Stimulated activated CD4-positive, alpha-beta T cell treated with anti-CD3 and anti-CD28 coated beads, TNF-alpha, amount 100 ng/mL, for 4 hours (primary cell): ENCODE results near the gene GTF2A1L.
"Not testable (repeated sequence)": the region's sequence is repeated elsewhere in the genome, so short reads cannot be mapped to it uniquely, and the experiment has no call there.

Experiments
- DNase-seq, 3 experiments: peaks; one replicate each; pipeline ENCODE4 v3.0.0-alpha.2; 2020; ENCODE audit warnings: low read depth in 3 of 3

Gene GTF2A1L

DNA sequence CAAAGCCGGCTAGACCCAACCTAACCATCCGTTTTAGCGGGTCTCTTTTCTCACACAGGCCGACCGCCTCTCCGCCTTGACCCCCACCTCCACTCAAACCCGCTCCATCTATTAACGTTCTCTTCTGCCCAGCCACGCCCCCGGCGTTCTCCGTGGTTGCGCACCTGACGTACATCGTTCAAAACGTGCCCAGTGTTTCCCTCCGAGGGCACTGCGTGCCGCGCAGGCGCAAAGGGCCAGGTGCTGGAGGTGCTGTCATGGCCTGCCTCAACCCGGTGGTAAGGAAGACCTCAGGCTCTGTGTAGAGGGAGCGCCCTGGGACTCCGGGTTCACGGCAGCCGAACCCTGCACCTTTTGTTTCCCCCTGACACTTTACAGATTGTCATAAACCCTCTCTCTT lies at the start of gene GTF2A1L:
GTF2A1L (plus strand) TSS at position 239 of the 400 bp plus-strand sequence; CDS start at position 258, 19 bp downstream.
- DNase-seq = no peak

- DNase-seq = no peak
Observed at GRCh38 chr2:48568547-48568946, 49.1 kb upstream of the GTF2A1L start.

GRCh38 chr2:48569433-48569832 lies 48.2 kb upstream of the GTF2A1L start:
- DNase-seq = no peak

DNA sequence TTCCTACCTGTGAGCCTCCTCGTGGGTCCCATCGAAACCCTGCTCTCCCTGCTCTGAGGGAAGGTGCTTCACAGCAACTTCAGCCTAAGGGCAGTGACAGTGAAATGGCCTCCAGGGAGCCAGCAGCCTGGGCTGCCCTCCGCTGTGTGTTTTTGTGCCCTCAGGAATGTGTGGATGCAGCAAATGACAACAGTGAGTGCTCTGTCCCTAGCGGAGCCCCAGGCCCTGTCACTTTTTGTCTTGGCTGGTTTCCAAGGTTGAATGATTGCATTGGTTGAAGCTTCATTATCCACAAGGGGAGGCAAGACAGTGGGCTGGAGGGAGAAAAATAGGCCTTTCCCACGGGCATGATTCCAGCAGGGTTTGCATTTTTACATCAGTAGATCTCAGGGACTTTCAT lies 44.8 kb upstream of the GTF2A1L start:
- DNase-seq = no peak

- DNase-seq = no peak
Observed at GRCh38 chr2:48574353-48575287, 43.0 kb upstream of the GTF2A1L start.

DNA sequence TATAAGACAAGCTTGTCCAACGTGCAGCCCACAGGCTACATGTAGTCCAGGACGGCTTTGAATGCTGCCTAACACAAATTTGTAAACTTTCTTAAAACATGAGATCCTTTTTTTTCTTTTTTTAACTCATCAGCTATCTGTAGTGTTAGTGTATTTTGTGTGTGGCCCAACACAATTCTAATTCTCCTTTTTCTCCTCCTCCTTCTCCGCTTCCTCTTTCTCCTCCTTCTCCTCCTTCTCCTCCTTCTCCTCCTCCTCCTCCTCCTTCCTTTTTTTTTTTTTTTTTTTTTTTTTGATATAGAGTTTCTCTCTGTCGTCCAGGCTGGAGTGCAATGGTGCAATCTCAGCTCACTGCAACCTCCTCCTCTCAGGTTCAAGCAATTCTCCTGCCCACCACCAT lies 39.3 kb upstream of the GTF2A1L start:
- no peak for DNase-seq

DNA sequence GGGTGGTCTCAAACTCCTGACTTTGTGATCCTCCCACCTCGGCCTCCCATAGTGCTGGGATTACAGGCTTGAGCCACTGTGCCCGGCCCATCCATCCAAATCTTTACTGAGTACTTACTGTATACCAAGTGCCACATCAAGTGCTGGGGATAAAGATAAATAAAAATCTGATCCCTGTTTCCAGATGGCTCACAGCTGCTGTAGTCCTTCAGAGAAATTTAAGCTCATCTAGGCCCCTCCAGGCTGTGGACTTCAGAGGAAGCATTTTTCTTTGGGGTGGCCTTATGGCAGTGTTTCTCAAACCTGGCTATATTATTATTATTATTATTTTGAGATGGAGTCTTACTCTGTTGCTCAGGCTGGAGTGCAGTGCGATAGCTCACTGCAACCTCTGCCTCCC lies 33.7 kb upstream of the GTF2A1L start:
- no peak for DNase-seq

DNA sequence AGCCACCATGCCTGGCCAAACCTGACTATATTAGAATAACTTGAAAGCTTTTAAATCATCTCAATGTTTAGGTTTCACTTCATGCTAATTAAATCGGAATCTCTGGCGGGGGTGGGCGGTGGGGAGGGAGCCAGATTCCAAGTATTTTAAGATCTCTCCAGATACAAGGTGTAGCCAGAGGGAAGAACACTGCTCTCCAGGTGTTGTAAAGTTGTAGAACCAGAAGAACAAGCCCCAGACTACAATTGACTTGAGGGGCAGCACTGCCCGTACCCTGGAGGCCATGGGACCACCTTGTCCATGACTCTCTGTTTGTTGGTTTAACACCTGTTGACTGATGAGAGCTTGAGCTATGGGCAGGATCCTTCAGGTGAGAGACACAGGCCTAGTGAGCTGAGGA lies 33.1 kb upstream of the GTF2A1L start:
- DNase-seq = no peak

GRCh38 chr2:48586433-48586832 lies 31.2 kb upstream of the GTF2A1L start:
- DNase-seq = no peak

DNA sequence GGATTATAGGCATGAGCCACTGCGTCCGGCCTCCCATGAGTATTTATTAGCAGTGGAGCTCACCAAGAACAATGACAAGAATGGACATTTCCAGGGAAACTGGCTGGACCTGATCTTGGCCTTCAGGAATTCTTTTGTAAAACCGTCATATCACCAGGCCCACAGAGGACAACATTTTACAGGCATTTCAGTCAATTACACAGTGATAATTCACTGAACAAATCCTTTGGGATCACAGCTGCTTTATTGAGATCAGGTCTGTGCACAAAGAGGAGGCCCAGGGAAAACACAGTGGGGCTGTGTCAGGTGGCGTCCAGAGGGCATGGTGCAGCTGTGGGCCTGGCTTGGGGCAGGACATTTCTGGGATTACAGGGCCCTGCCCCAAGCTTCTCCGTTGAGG lies 30.1 kb upstream of the GTF2A1L start:
- DNase-seq = no peak

DNA sequence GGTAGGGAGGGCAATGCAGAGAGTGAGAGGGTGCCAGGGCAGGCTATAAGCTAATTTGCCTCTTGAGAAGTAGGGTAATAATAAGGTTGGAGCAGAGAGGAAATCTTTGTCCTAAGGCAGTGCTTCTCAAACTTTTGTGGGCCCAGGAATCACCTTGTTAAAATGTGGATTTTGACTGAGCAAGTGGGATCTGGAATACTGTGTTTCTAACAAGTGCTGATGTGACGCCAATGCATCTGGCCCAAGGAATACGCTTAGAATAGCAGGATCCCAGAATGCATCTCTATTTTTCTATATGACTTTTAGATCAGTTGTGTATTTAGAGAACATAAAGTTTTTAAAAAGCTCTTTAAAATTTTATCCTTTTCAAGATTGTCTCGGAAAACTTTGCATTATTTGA lies 29.7 kb upstream of the GTF2A1L start:
- no peak for DNase-seq

DNA sequence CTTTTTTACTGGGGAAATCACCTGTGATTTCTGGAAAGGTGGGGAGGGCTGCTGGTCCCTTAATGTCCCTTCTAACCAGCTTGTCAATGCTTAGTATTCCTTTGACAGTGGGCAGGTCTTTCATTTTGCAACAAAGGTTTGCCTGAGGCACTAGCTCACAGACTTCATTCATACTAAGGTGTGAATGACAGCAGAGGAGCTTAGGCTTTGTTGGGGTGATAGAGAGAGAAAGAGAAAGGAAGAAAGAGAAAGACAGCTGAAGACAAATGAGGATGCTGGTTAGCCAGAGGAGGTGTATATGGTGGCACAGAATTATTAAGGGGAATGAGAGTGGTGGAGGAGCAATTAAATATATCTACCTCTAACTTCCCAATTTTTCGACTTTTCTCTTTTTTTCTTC lies 28.9 kb upstream of the GTF2A1L start:
- DNase-seq = no peak

GRCh38 chr2:48589170-48589767 lies 28.4 kb upstream of the GTF2A1L start:
- no peak for DNase-seq

DNA sequence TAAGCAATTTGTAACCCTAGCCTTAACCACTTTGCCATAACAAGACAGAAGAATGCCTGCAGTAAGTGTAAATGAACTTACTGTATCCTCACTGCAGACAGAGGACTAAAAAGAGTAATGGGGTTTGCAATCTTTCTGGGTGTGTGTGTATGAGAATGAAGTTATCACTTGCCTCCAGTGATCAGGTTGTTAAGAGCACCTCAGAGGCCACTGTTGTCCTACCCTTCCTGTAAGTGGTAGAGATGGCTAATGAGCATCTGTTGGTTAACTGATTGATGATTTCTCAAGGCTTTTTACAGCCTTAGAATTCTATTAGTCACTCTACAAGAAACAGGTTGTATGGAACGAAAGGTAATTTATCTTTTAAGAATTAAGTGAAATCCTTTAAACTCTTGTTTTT lies 27.6 kb upstream of the GTF2A1L start:
- no peak for DNase-seq

DNA sequence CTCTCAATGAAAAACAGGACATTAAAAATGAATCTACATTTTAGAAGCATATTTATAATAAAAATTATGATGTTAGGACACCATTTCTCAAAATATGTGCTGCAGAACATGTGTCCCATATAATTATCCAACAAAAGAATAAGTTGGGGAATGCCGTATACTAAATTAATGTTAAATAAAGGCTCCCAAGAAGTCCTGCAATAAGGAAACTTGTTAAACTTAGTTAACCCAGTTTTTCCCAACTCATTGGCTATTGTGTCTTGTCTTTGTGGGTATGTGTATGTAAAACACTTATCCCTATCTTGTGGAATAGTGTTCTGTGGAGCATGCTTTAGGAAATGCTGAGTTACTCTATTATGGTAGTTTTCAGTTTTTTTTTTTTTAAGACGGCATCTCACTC lies 25.6 kb upstream of the GTF2A1L start:
- no peak for DNase-seq

GRCh38 chr2:48596751-48597150 lies 20.9 kb upstream of the GTF2A1L start:
- DNase-seq = not testable (repeated sequence)

DNA sequence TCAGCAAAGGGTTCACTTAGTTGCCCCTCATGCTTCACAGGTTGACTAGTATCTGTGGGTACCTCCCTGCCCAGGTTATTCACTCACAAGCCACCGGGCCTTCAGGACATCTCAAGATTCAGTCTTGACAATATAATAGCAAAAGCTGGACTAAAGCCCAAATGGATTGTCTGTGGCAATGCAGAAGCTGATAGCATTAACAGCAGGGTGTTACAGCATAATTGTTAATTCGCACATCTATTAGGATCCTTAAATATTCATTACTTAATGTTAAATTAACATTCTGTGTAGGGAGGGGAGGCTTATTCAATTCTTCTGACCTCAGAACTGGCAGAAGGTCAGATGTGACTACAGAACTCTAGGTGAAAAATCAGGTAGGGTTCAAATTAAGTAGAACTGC lies 20.2 kb upstream of the GTF2A1L start:
- no peak for DNase-seq

DNA sequence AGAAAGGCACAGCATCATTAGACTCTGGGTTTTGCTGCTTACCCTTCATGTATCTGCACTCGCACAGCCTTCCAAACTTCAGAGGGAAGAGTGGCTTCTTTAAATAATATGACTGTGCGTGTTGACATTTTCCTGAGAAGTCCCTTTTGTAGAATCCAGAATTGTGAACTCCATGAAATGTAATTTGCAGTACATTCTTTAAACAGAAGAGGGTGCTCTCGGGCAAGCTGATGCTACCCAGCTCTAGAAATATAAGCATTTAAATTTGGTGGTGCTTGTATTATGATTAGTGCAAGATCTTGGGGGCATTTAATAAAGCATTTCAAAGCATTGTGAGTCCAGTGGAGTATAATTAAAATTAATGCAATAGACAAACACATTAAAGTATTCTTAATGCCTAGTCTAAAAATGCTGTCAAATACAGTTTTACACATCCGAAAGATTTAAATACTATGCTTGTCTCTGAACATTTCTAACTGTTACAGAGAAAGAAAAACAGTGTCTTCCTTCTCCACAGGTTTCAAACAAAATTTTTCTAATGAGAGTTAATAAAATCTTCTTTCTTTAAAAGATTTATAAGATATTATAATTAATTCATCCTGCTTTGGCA lies 17.3 kb upstream of the GTF2A1L start:
- no peak for DNase-seq

- no peak for DNase-seq
Observed at GRCh38 chr2:48600917-48601316, 16.7 kb upstream of the GTF2A1L start.

GRCh38 chr2:48601349-48601748 lies 16.3 kb upstream of the GTF2A1L start:
- no peak for DNase-seq

GRCh38 chr2:48605482-48606175 lies 12.0 kb upstream of the GTF2A1L start:
- DNase-seq = no peak

DNA sequence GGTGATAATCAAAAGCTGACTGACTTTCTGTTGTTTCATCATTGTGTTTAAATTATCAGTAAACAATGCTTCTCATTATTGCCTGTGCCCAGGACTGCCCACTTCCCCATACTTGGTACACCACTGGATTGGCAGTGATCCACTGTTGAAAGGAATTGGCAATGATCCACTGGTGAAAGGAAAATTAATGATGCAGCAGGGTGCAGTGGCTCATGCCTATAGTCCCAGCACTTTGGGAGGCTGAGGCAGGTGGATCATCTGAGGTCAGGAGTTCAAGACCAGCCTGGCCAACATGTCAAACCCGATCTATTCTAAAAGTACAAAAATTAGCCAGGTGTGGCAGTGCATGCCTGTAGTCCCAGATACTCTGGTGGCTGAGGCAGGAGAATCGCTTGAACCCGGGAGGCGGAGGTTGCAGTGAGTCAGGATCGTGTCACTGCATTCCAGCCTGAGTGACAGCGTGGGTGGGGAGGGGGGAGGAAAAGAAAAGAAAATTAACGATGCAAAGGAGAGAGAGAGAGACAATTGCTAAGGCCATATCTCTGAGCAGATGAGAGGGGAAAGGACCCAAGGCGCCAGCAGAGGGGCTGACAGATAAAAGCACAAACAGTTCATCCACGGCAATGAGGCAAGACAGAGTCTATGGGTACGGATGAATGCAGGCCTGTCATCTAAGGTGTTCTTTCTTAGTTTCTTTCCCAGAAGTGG lies 10.2 kb upstream of the GTF2A1L start:
- DNase-seq = no peak
